ENCODE results near the gene ELL. TPM values are rescaled to one million over a fixed set of nuclear protein-coding genes. Genes with fewer than 3 reads are reported as not detected.

ELL gene
- total and polyA plus RNA-seq, 2 experiments from 2014 or later = 11.3 to 20.1 TPM

DNA sequence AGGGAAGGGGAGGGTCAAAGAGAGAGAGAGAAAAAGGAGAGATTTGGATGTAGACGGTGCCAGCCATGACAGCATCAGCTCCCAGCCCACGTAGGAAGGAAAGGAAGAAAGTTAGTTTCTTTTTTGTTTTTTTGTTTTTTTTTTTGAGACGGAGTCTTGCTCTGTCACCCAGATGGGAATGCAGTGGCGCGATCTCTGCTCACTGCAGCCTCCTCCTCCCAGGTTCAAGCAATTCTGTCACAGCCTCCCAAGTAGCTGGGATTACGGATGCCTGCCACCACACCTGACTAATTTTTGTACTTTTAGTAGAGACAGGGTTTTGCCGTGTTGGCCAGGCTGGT lies 27.6 kb downstream of the ELL start (continued):
- TF ChIP-seq, protein P1, sequence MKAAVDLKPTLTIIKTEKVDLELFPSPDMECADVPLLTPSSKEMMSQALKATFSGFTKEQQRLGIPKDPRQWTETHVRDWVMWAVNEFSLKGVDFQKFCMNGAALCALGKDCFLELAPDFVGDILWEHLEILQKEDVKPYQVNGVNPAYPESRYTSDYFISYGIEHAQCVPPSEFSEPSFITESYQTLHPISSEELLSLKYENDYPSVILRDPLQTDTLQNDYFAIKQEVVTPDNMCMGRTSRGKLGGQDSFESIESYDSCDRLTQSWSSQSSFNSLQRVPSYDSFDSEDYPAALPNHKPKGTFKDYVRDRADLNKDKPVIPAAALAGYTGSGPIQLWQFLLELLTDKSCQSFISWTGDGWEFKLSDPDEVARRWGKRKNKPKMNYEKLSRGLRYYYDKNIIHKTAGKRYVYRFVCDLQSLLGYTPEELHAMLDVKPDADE (IDR thresholded peaks at IDR 0.05) = no peak
- TF ChIP-seq, protein P2, sequence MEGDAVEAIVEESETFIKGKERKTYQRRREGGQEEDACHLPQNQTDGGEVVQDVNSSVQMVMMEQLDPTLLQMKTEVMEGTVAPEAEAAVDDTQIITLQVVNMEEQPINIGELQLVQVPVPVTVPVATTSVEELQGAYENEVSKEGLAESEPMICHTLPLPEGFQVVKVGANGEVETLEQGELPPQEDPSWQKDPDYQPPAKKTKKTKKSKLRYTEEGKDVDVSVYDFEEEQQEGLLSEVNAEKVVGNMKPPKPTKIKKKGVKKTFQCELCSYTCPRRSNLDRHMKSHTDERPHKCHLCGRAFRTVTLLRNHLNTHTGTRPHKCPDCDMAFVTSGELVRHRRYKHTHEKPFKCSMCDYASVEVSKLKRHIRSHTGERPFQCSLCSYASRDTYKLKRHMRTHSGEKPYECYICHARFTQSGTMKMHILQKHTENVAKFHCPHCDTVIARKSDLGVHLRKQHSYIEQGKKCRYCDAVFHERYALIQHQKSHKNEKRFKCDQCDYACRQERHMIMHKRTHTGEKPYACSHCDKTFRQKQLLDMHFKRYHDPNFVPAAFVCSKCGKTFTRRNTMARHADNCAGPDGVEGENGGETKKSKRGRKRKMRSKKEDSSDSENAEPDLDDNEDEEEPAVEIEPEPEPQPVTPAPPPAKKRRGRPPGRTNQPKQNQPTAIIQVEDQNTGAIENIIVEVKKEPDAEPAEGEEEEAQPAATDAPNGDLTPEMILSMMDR (conservative IDR thresholded peaks at IDR 0.05; ENCODE audit: low read depth in 2 of 2) = no peak
- TF ChIP-seq ZNF331 (CRISPR knock-in tag; IDR thresholded peaks at IDR 0.05; ENCODE audit: low read depth) (no peak), NANOG (IDR thresholded peaks at IDR 0.05; ENCODE audit: borderline replicate concordance) (no peak), JUNB (IDR thresholded peaks at IDR 0.05; ENCODE audit: unreplicated experiment) (no peak), CREB1 (CRISPR knock-in tag; IDR thresholded peaks at IDR 0.05; ENCODE audit: low read depth) (no peak)

DNA sequence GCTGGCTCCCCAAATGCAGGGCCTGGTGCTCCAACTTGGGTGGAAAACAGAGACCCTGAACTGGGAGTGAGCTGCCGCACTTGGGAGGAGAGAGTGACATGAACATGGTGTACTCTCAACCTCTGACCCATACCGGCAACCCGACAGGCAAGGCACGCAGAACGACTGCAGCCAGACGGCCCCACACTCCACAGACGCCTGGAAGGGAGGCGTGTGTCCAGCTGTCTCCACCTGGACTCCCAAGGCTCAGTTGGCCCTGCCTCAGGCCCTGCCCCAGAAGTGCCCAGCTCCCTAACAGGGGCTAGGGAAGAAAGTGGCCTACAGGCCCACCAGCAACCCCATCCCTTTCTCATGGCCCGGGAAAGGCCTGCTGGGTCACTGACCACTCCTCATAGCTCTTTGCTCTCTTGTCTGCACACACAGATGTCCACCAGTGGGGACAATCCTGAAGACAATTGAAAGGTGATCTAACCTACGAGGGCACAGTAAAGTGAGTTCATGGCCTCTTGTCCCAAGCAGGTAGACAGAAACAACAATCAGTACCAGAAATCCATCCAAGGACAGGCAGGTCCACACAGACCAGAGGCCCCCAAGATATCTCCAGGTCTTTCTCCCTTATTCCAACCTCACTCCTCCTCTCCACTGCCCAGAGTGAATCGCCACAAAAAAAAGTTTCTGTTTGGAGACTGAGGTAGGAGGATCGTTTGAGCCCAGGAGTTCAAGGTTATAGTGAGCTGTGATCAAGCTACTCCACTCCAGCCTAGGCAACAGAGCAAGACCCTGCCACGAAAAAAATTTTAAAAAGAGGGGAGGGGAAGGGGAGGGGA lies 28.2 kb downstream of the ELL start:
- Histone ChIP-seq H3K4me2 (no peak overlapping the region), H3K9me2 (ENCODE audit: insufficient read depth) (no peaks in the 10 kb centered on the region), H3K4me1 (ENCODE audit: insufficient read depth) (no peaks in the 10 kb centered on the region; the same call in 1 of the 2 replicates), H3K79me2 (replicated peaks; ENCODE audit: insufficient read depth) (peaks cover 56% of the 10 kb centered on the region), H3K27me3 (ENCODE audit: insufficient read depth) (no peaks in the 10 kb centered on the region), H3K27ac (ENCODE audit: low read depth) (no peak overlapping the region), H2AFZ (no peak overlapping the region), H3F3A (replicated peaks; ENCODE audit: low read depth) (0 out of 2 replicates have a peak, but pooled peaks cover 7% of the 10 kb centered on the region), H4K20me1 (replicated peaks; ENCODE audit: insufficient read depth) (peaks cover 39% of the 10 kb centered on the region), H3K36me3 (ENCODE audit: insufficient read depth) (no peaks in the 10 kb centered on the region), H3K4me3 (no peak overlapping the region)
- H3K27ac Mint-ChIP-seq = no peak overlapping the region
- H3K4me1 Mint-ChIP-seq = peaks cover 40% of the 10 kb centered on the region
- DNase-seq (ENCODE audit: low spot score) (no peak), ATAC-seq (no peak)
- H3K9me3 Mint-ChIP-seq = no peaks in the 10 kb centered on the region
- H3K27me3 Mint-ChIP-seq (ENCODE audit: insufficient read depth, low read depth, poor library complexity) = peaks cover 7% of the 10 kb centered on the region
- no peaks in the 10 kb centered on the region for H3K36me3 Mint-ChIP-seq (ENCODE audit: low read depth)
- H3K4me3 Mint-ChIP-seq = no peak overlapping the region
- no peak for TF ChIP-seq JUNB (IDR thresholded peaks at IDR 0.05; ENCODE audit: unreplicated experiment)
- TF ChIP-seq EZH2 (IDR thresholded peaks at IDR 0.05; ENCODE audit: low read depth, unreplicated experiment) = no peak
- TF ChIP-seq ZNF114 (CRISPR knock-in tag; IDR thresholded peaks at IDR 0.05) = no peak
- no peak for TF ChIP-seq ZNF331 (CRISPR knock-in tag; IDR thresholded peaks at IDR 0.05; ENCODE audit: low read depth)
- TF ChIP-seq, protein P1 (IDR thresholded peaks at IDR 0.05) = no peak
- no peak for TF ChIP-seq STAT1 (IDR thresholded peaks at IDR 0.05; ENCODE audit: unreplicated experiment)
- TF ChIP-seq NANOG (IDR thresholded peaks at IDR 0.05; ENCODE audit: borderline replicate concordance) = no peak
- TF ChIP-seq, protein P2 (conservative IDR thresholded peaks at IDR 0.05; ENCODE audit: low read depth in 2 of 2) = no peak
- TF ChIP-seq EZH2phosphoT487 (IDR thresholded peaks at IDR 0.05; ENCODE audit: unreplicated experiment) = no peak
